Cardiac fibroblast (primary cell): ENCODE results near the gene KAZALD1.
A peak's percentile ranks its signal among the peaks of the same experiment; 100 is the strongest.

ENCODE experiments used
- DNase-seq, 2 donors: peaks; one replicate each; pipeline versions ENCODE4 v3.0.0 to v3.0.0-alpha.2; 2010; ENCODE audit warnings: low read depth in 2 of 2
- H3K4me3 ChIP-seq, 2 donors: replicated peaks in 1 of 2; 1 replicate in 1 of 2; 2 replicates in 1 of 2; pipeline ENCODE4 v1.5.1; 2011; ENCODE audit warnings: low read depth in 2 of 2, low read length in 2 of 2, mild to moderate bottlenecking in 2 of 2, moderate library complexity in 1 of 2
- CTCF ChIP-seq: IDR thresholded peaks from one replicate; pipeline ENCODE4 v1.5.1; 2011; ENCODE audit warnings: low read depth, mild to moderate bottlenecking, low read length, inconsistent platforms

KAZALD1 gene

GRCh38 chr10:101061624-101062231 lies at the start of gene KAZALD1:
TSS of gene KAZALD1 (plus strand) at chr10:101061989. CDS start at chr10:101062593, 604 bp downstream.
- TF ChIP-seq CTCF = no peak
- peak within 1 kb of the TSS; percentile 79 to 99 for H3K4me3 ChIP-seq
- peak; percentile 46 to 84 for DNase-seq

GRCh38 chr10:101012525-101013364 lies 49.0 kb upstream of the KAZALD1 start:
- DNase-seq = peak; percentile 92 to 95
- H3K4me3 ChIP-seq = no peak overlapping the region
- TF ChIP-seq CTCF = peak; percentile 74

- no peak for DNase-seq
- no peak overlapping the region for H3K4me3 ChIP-seq
Observed at GRCh38 chr10:101013365-101013825, 48.4 kb upstream of the KAZALD1 start.

GRCh38 chr10:101014230-101014884 lies 47.4 kb upstream of the KAZALD1 start:
- peak; percentile 98 for TF ChIP-seq CTCF
- H3K4me3 ChIP-seq = no peak overlapping the region
- peak; percentile 73 to 79 for DNase-seq

More at GRCh38 chr10:101013365-101013825, 48.4 kb upstream of the KAZALD1 start:
- no peak for TF ChIP-seq CTCF

GRCh38 chr10:101014966-101015581 lies 46.7 kb upstream of the KAZALD1 start:
- H3K4me3 ChIP-seq = no peak overlapping the region
- TF ChIP-seq CTCF = no peak
- peak; percentile 78 to 95 for DNase-seq

GRCh38 chr10:101015582-101015973 lies 46.2 kb upstream of the KAZALD1 start:
- H3K4me3 ChIP-seq = no peak overlapping the region
- TF ChIP-seq CTCF = no peak

More at GRCh38 chr10:101015582-101015973, 46.2 kb upstream of the KAZALD1 start:
- no peak for DNase-seq
